ENCODE measurements around the gene RELA. TPM values are rescaled to one million over a fixed set of nuclear protein-coding genes. Genes with fewer than 3 reads are reported as not detected.

The RELA gene
- total and polyA plus RNA-seq, 2 of the 13 experiments (the other 11 are each of a cell fraction or from before 2014, with no cell fraction given), result 21.4 to 40.5 TPM

DNA sequence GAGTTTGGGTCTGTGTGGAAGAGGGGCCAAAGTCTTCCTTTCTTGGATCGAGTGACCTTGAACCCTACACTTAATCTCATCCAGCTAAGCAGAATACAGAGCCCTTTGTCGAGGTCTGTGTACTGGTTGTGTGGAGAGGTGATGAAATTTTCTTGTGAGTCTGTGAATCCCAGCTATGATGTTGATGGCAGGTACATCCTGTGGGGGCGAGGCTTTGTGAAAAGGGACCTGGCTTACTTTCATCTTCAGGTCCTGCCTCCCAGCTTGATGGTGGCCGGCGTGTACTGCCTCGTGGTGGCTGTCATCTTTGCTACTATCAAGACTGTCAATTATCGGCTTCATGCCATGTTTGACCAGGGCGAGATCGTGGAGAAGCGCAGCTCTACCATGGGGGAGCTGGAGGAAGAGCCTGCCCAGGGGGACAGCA, 46.1 kb downstream of the RELA start:
- FAIRE-seq, result peak; percentile 88
- H3K4me3 ChIP-seq (replicated peaks in 1 of 3; ENCODE audit: insufficient read depth in 1 of 3, low read depth in 2 of 3, low read length in 3 of 3), result peak overlapping the region; percentile 86 to 90 (median 87)
- peaks cover 34% of the 10 kb centered on the region for H3K4me1 ChIP-seq (ENCODE audit: insufficient read depth, low read length)
- no TSS peak for BruUV-seq (replicated peaks)
- peaks cover 15 to 40% of the 10 kb centered on the region in 2 experiments; a peak in 4 of 5 replicates for H3K36me3 ChIP-seq (replicated peaks in 1 of 2; ENCODE audit: control insufficient read depth in 1 of 2, insufficient read depth in 2 of 2, low read length in 2 of 2)
- intact Hi-C loops (cut with micrococcal nuclease; ENCODE audit: unreplicated experiment), result no loop called here
- ChIA-PET CTCF (ENCODE audit: low intra/inter-chr PET ratio, low total read pairs) (no interaction called here), POLR2A (interaction anchor here (0.6 to 2.7 kb wide), 27 partner anchors 10 to 451 kb away, joined by 3 to 45 read pairs (median 4); partner anchors contain the start of genes KAT5, MUS81, SIPA1 and TIGD3)
- H3K27me3 ChIP-seq (ENCODE audit: control insufficient read depth in 1 of 2, insufficient read depth in 2 of 2, low read length in 2 of 2), result no peaks in the 10 kb centered on the region; a peak in 1 of 5 replicates
- DNase-seq (ENCODE audit: low spot score), result peak; percentile 92
- H3K9me3 ChIP-seq (ENCODE audit: low read length), result no peaks in the 10 kb centered on the region
- H3K27ac ChIP-seq (ENCODE audit: extremely low read length, insufficient read depth, low read length), result peak overlapping the region; percentile 92
- H4K20me1 ChIP-seq (ENCODE audit: insufficient read depth, low read length), result peaks cover 21% of the 10 kb centered on the region; the same call in 1 of the 2 replicates
- peak overlapping the region; percentile 77 for H3K4me2 ChIP-seq (ENCODE audit: low read depth, low read length)
- no peak overlapping the region for H2AFZ ChIP-seq (ENCODE audit: low read length)
- H3K79me2 ChIP-seq (ENCODE audit: insufficient read depth, low read length), result peaks cover 48% of the 10 kb centered on the region
- WGBS (ENCODE audit: low lambda C conversion rate), result 10% methylated on average over 10 of the region's 10 CpGs
- in situ Hi-C loops (cut with HindIII; ENCODE audit: extremely low pct_ligation_motif_present, low pct_unique_long_range_greater_than_20kb), result no loop called here
- peak overlapping the region; percentile 88 for H3K9ac ChIP-seq (ENCODE audit: insufficient read depth, low read depth, low read length)
- peak; percentile 7 for ATAC-seq
- no peak for TF ChIP-seq TBL1XR1 (IDR thresholded peaks at IDR 0.05; ENCODE audit: borderline replicate concordance, low read length, partially characterized antibody)
- TF ChIP-seq ZNF782 (CRISPR knock-in tag; IDR thresholded peaks at IDR 0.05; ENCODE audit: borderline replicate concordance), result no peak
- no peak for TF ChIP-seq KLF12 (CRISPR knock-in tag; IDR thresholded peaks at IDR 0.05; ENCODE audit: borderline replicate concordance)
- TF ChIP-seq, protein P1, sequence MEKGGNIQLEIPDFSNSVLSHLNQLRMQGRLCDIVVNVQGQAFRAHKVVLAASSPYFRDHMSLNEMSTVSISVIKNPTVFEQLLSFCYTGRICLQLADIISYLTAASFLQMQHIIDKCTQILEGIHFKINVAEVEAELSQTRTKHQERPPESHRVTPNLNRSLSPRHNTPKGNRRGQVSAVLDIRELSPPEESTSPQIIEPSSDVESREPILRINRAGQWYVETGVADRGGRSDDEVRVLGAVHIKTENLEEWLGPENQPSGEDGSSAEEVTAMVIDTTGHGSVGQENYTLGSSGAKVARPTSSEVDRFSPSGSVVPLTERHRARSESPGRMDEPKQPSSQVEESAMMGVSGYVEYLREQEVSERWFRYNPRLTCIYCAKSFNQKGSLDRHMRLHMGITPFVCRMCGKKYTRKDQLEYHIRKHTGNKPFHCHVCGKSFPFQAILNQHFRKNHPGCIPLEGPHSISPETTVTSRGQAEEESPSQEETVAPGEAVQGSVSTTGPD (CRISPR knock-in tag; IDR thresholded peaks at IDR 0.05), result no peak
- no peak for TF ChIP-seq PCBP2 (optimal IDR thresholded peaks at IDR 0.05; ENCODE audit: low read depth, low read length, poor library complexity, severe bottlenecking)
- no peak for TF ChIP-seq ZZZ3 (CRISPR knock-in tag; IDR thresholded peaks at IDR 0.05; ENCODE audit: borderline replicate concordance)
- no peak for TF ChIP-seq WIZ (CRISPR knock-in tag; IDR thresholded peaks at IDR 0.05)
- TF ChIP-seq, protein P2, sequence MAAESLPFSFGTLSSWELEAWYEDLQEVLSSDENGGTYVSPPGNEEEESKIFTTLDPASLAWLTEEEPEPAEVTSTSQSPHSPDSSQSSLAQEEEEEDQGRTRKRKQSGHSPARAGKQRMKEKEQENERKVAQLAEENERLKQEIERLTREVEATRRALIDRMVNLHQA (CRISPR knock-in tag; IDR thresholded peaks at IDR 0.05), result no peak
- TF ChIP-seq, protein P3, sequence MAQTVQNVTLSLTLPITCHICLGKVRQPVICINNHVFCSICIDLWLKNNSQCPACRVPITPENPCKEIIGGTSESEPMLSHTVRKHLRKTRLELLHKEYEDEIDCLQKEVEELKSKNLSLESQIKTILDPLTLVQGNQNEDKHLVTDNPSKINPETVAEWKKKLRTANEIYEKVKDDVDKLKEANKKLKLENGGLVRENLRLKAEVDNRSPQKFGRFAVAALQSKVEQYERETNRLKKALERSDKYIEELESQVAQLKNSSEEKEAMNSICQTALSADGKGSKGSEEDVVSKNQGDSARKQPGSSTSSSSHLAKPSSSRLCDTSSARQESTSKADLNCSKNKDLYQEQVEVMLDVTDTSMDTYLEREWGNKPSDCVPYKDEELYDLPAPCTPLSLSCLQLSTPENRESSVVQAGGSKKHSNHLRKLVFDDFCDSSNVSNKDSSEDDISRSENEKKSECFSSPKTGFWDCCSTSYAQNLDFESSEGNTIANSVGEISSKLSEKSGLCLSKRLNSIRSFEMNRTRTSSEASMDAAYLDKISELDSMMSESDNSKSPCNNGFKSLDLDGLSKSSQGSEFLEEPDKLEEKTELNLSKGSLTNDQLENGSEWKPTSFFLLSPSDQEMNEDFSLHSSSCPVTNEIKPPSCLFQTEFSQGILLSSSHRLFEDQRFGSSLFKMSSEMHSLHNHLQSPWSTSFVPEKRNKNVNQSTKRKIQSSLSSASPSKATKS (CRISPR knock-in tag; IDR thresholded peaks at IDR 0.05), result no peak
- TF ChIP-seq ZKSCAN5 (CRISPR knock-in tag; IDR thresholded peaks at IDR 0.05), result no peak
- no peak for TF ChIP-seq TOE1 (CRISPR knock-in tag; IDR thresholded peaks at IDR 0.05)
- no peak for TF ChIP-seq HHEX (CRISPR knock-in tag; IDR thresholded peaks at IDR 0.05)
- no peak for TF ChIP-seq ASH2L (IDR thresholded peaks at IDR 0.05; ENCODE audit: insufficient read length, low read depth, low read length)
- TF ChIP-seq DMAP1 (CRISPR knock-in tag; IDR thresholded peaks at IDR 0.05), result peak; percentile 26
- TF ChIP-seq ZNF20 (CRISPR knock-in tag; IDR thresholded peaks at IDR 0.05), result no peak
- TF ChIP-seq SRSF1 (optimal IDR thresholded peaks at IDR 0.05; ENCODE audit: low read depth, low read length), result no peak
- TF ChIP-seq ZBTB7B (CRISPR knock-in tag; IDR thresholded peaks at IDR 0.05), result no peak

All from HepG2 (cell line).